ENCODE measurements around the gene FAM118A. TPM values are rescaled to one million over a fixed set of nuclear protein-coding genes. Genes with fewer than 3 reads are reported as not detected.

Gene FAM118A
- polyA plus RNA-seq, 3 donors: 20.0 to 423 (median 27.9) TPM

DNA sequence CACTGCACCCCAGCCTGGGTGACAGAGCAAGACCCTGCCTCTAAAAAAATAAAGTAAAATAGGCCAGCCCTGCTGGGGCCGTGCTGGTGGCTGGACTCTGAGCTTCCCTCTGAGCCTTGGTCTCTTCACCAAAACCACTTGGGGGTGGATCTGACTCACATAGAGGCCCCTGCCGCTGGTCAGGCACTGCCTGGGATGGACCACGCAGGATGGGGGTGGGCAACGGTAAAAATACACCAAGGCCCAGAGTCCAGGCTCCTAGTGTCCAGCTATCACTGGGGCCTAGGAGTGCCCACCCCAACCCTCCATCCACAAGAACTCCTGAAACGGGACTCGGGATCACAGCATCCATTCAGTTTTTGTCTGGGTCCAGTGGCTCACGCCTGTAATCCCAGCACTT lies 37.2 kb upstream of the FAM118A start:
- peaks cover 38% of the 10 kb centered on the region for H3K4me1 Mint-ChIP-seq
- no peak for DNase-seq
- H3K9me3 ChIP-seq (replicated peaks in 1 of 2; ENCODE audit: control insufficient read depth in 1 of 2, insufficient read depth in 1 of 2, low read length in 2 of 2): no peaks in the 10 kb centered on the region
- H3K36me3 ChIP-seq (replicated peaks in 1 of 2; ENCODE audit: control insufficient read depth in 1 of 2, insufficient read depth in 2 of 2, low read length in 2 of 2): no peaks in the 10 kb centered on the region
- peaks cover 0 to 4% of the 10 kb centered on the region in 2 donors for H3K27me3 ChIP-seq (ENCODE audit: control insufficient read depth in 2 of 2, insufficient read depth in 2 of 2, low read length in 2 of 2)
- H3K36me3 Mint-ChIP-seq: peaks cover 0 to 2% of the 10 kb centered on the region in 2 donors
- H3K9ac ChIP-seq (ENCODE audit: insufficient read depth, low read length, poor library complexity, severe bottlenecking): no peak overlapping the region
- H3K27ac ChIP-seq (ENCODE audit: low read depth in 1 of 2, low read length in 2 of 2): no peak overlapping the region
- no peaks in the 10 kb centered on the region for H3K79me2 ChIP-seq (ENCODE audit: insufficient read depth, low read length)
- H3K27me3 Mint-ChIP-seq (ENCODE audit: low read depth in 3 of 3): peaks cover 10 to 19% (median 14%) of the 10 kb centered on the region in 3 donors
- no peak overlapping the region for H3K4me2 ChIP-seq (replicated peaks; ENCODE audit: extremely low read depth, low read length, poor library complexity, severe bottlenecking)
- peak overlapping the region in 2 of 7 donors; percentile 37 to 80 for H3K27ac Mint-ChIP-seq
- WGBS (ENCODE audit: insufficient coverage): over 99% methylated on average over 7 of the region's 7 CpGs
- intact Hi-C loops (cut with micrococcal nuclease): loop anchor here in 1 of 2 donors (5.0 kb wide), 1 partner anchor 35 kb away; the partner anchor contains the start of gene FAM118A
- H3K4me3 ChIP-seq (replicated peaks in 1 of 3; ENCODE audit: low read depth in 2 of 3, low read length in 3 of 3): no peak overlapping the region
- H3K4me1 ChIP-seq (ENCODE audit: control insufficient read depth in 1 of 2, insufficient read depth in 2 of 2, low read length in 2 of 2): peaks cover 40 to 43% of the 10 kb centered on the region in 2 donors
- H3K9me3 Mint-ChIP-seq: peaks cover 0 to 2% (median 0%) of the 10 kb centered on the region in 7 donors
- no peaks in the 10 kb centered on the region for H4K20me1 ChIP-seq (ENCODE audit: insufficient read depth, low read length)
- H2AFZ ChIP-seq (ENCODE audit: insufficient read depth, low read depth, low read length, poor library complexity, severe bottlenecking): no peak overlapping the region
- no peak overlapping the region for H3K4me3 Mint-ChIP-seq
- TF ChIP-seq, protein P1, sequence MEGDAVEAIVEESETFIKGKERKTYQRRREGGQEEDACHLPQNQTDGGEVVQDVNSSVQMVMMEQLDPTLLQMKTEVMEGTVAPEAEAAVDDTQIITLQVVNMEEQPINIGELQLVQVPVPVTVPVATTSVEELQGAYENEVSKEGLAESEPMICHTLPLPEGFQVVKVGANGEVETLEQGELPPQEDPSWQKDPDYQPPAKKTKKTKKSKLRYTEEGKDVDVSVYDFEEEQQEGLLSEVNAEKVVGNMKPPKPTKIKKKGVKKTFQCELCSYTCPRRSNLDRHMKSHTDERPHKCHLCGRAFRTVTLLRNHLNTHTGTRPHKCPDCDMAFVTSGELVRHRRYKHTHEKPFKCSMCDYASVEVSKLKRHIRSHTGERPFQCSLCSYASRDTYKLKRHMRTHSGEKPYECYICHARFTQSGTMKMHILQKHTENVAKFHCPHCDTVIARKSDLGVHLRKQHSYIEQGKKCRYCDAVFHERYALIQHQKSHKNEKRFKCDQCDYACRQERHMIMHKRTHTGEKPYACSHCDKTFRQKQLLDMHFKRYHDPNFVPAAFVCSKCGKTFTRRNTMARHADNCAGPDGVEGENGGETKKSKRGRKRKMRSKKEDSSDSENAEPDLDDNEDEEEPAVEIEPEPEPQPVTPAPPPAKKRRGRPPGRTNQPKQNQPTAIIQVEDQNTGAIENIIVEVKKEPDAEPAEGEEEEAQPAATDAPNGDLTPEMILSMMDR (IDR thresholded peaks at IDR 0.05): no peak

DNA sequence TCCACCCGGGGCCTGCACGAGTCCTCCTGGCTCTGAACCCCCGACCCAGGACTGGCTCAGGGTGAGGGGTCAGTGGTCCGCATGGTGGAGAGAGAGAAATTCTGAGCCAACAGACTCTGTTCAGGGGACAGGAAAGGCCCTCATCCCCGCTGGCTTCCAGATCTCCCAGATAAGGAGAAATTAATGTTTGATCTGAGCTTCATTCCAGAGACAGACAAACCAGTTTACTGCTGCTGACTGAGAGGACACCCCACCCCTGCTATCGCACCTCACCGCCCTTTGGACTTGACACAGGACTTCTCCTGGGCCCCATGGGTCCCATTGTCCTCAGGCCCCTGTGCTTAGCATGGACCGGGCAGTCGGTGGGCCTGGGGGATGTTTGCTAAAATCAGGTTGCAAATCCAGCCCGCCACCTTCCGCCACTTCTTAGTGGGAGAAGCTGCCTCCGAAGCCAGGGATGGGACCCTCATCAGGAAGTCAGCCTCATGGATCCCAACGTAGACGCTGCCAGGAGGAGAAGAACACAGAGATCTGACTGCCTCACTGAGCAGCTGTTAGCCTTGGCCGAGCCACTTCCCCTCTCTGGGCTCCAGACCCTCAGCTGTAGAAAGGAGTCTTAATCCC lies 36.2 kb upstream of the FAM118A start:
- H3K27ac Mint-ChIP-seq: no peak overlapping the region
- Histone ChIP-seq H3K36me3 (replicated peaks in 1 of 2; ENCODE audit: control insufficient read depth in 1 of 2, insufficient read depth in 2 of 2, low read length in 2 of 2) (no peaks in the 10 kb centered on the region), H3K4me2 (replicated peaks; ENCODE audit: extremely low read depth, low read length, poor library complexity, severe bottlenecking) (no peak overlapping the region), H3K79me2 (ENCODE audit: insufficient read depth, low read length) (no peaks in the 10 kb centered on the region), H3K27ac (ENCODE audit: low read depth in 1 of 2, low read length in 2 of 2) (no peak overlapping the region), H2AFZ (ENCODE audit: insufficient read depth, low read depth, low read length, poor library complexity, severe bottlenecking) (no peak overlapping the region), H4K20me1 (ENCODE audit: insufficient read depth, low read length) (no peaks in the 10 kb centered on the region), H3K4me3 (replicated peaks in 1 of 3; ENCODE audit: low read depth in 2 of 3, low read length in 3 of 3) (no peak overlapping the region), H3K27me3 (ENCODE audit: control insufficient read depth in 2 of 2, insufficient read depth in 2 of 2, low read length in 2 of 2) (no peaks in the 10 kb centered on the region), H3K4me1 (ENCODE audit: control insufficient read depth in 1 of 2, insufficient read depth in 2 of 2, low read length in 2 of 2) (peaks cover 35 to 36% of the 10 kb centered on the region in 2 donors), H3K9me3 (replicated peaks in 1 of 2; ENCODE audit: control insufficient read depth in 1 of 2, insufficient read depth in 1 of 2, low read length in 2 of 2) (no peaks in the 10 kb centered on the region), H3K9ac (ENCODE audit: insufficient read depth, low read length, poor library complexity, severe bottlenecking) (no peak overlapping the region)
- intact Hi-C loops (cut with micrococcal nuclease): loop anchor here in 1 of 2 donors (5.0 kb wide), 1 partner anchor 34 kb away; the partner anchor contains the start of gene FAM118A
- 94% methylated on average over 8 of the region's 15 CpGs for WGBS (ENCODE audit: insufficient coverage)
- H3K9me3 Mint-ChIP-seq: peaks cover 0 to 2% (median 0%) of the 10 kb centered on the region in 7 donors
- H3K36me3 Mint-ChIP-seq: peaks cover 0 to 2% of the 10 kb centered on the region in 2 donors
- TF ChIP-seq, protein P1 (IDR thresholded peaks at IDR 0.05): no peak
- peaks cover 36% of the 10 kb centered on the region for H3K4me1 Mint-ChIP-seq
- peaks cover 5 to 13% (median 12%) of the 10 kb centered on the region in 3 donors for H3K27me3 Mint-ChIP-seq (ENCODE audit: low read depth in 3 of 3)
- DNase-seq: no peak
- H3K4me3 Mint-ChIP-seq: no peak overlapping the region

All from CD14-positive monocyte (primary cell).